Caco-2 (cell line): ENCODE data around the gene WAPL. TPM values are rescaled to one million over a fixed set of nuclear protein-coding genes. Genes with fewer than 3 reads are reported as not detected.
"Not testable (repeated sequence)": the region's sequence is repeated elsewhere in the genome, so short reads cannot be mapped to it uniquely, and the experiment has no call there.

ENCODE experiments used
- Bru-seq: library from RNA; stranded (reverse); fragments of 400-500 nt; gene quantifications from one replicate; lab custom pipeline; 2021; lab: Mats Ljungman, UMichigan
- BruChase-seq, 2 experiments: library from RNA; stranded (reverse); fragments of 400-500 nt; gene quantifications; one replicate each; lab custom pipeline; 2021; lab: Mats Ljungman, UMichigan
- BruUV-seq: library from RNA; stranded (reverse); fragments of 400-500 nt; replicated peaks from 2 replicates; lab custom pipeline; 2021; lab: Mats Ljungman, UMichigan
- CTCF ChIA-PET: fragments of 300-600 bp; sonication (Branson Sonifier 250); formaldehyde crosslinking; loops from one replicate; lab custom pipeline; 2022; ENCODE audit warnings: antibody characterized with exemption; lab: Charles Lee
- POLR2A ChIA-PET: fragments of 300-600 bp; sonication (Branson Sonifier 250); formaldehyde crosslinking; loops from one replicate; lab custom pipeline; 2022; ENCODE audit warnings: antibody characterized with exemption; lab: Charles Lee
- DNase-seq, 2 experiments: peaks; one replicate each; pipeline versions ENCODE4 v3.0.0 to v3.0.0-alpha.2; 2020 to 2022
- H3K27me3 ChIP-seq: replicated peaks from 2 replicates; pipeline ENCODE4 v1.6.0; 2011; ENCODE audit warnings: low read length; ENCODE audit not compliant: control insufficient read depth, insufficient read depth
- H3K36me3 ChIP-seq: 2 replicates; pipeline ENCODE4 v1.5.1; 2011; ENCODE audit warnings: low read length; ENCODE audit not compliant: control insufficient read depth, insufficient read depth
- H3K4me1 ChIP-seq: fragments of 250-450 bp; sonication (Bioruptor Pico); 2 replicates; pipeline ENCODE4 v1.5.1; 2020; ENCODE audit warnings: mild to moderate bottlenecking
- H3K4me3 ChIP-seq: 2 replicates; pipeline ENCODE4 v1.5.1; 2011; ENCODE audit warnings: low read depth, mild to moderate bottlenecking, control low read depth, low read length
- H3K9me3 ChIP-seq: fragments of 250-450 bp; sonication (Bioruptor Pico); 2 replicates; pipeline ENCODE4 v1.5.1; 2020; ENCODE audit warnings: mild to moderate bottlenecking, moderate library complexity
- H3K27ac Mint-ChIP-seq: one replicate; pipeline ENCODE4 v1.8.0; 2022; ENCODE audit warnings: mixed read lengths; ENCODE audit not compliant: unreplicated experiment
- H3K27me3 Mint-ChIP-seq: one replicate; pipeline ENCODE4 v1.8.0; 2022; ENCODE audit warnings: mixed read lengths; ENCODE audit not compliant: insufficient read depth, unreplicated experiment
- H3K36me3 Mint-ChIP-seq: one replicate; pipeline ENCODE4 v1.8.0; 2022; ENCODE audit warnings: mild to moderate bottlenecking, mixed read lengths; ENCODE audit not compliant: insufficient read depth, unreplicated experiment
- H3K4me1 Mint-ChIP-seq: one replicate; pipeline ENCODE4 v1.8.0; 2022; ENCODE audit warnings: low read depth, mixed read lengths; ENCODE audit not compliant: unreplicated experiment
- H3K4me3 Mint-ChIP-seq: one replicate; pipeline ENCODE4 v1.8.0; 2022; ENCODE audit warnings: mild to moderate bottlenecking, moderate library complexity, mixed read lengths; ENCODE audit not compliant: unreplicated experiment
- H3K9me3 Mint-ChIP-seq: one replicate; pipeline ENCODE4 v1.8.0; 2022; ENCODE audit warnings: mixed read lengths; ENCODE audit not compliant: unreplicated experiment
- CTCF ChIP-seq, 2 experiments: fragments of 200-600 bp in 1 of 2; IDR thresholded peaks; 1 replicate in 1 of 2; 2 replicates in 1 of 2; pipeline versions ENCODE4 v1.5.1 to v1.8.0; 2011 to 2022; ENCODE audit warnings: antibody characterized with exemption in 1 of 2, control low read depth in 1 of 2, inconsistent platforms in 1 of 2, low read depth in 1 of 2, low read length in 1 of 2, mild to moderate bottlenecking in 1 of 2, moderate library complexity in 1 of 2; ENCODE audit not compliant: insufficient read depth in 1 of 2, severe bottlenecking in 1 of 2, unreplicated experiment in 1 of 2
- intact Hi-C: fragments of 100-400 bp; cut with micrococcal nuclease; formaldehyde crosslinking; loops from one replicate; pipeline ENCODE4 v1.10.0; 2022; ENCODE audit not compliant: unreplicated experiment
- long read RNA-seq: library from polyadenylated mRNA; stranded (forward); transcript quantifications from one replicate; pipeline ENCODE4 v2.0.0, GENCODE V29; 2022
- total RNA-seq: library from RNA; stranded (reverse); gene quantifications from 2 replicates; pipeline ENCODE4 v1.2.3, GENCODE V29; 2022

The WAPL gene
- total RNA-seq (48.4 and 49.2 TPM in 2 replicates), Bru-seq, nascent RNA (percentile 93 among the genes with signal in this experiment), BruChase-seq, experiment 1, labeled RNA remaining after a 2-hour chase (percentile 95 among the genes with signal in this experiment), BruChase-seq, experiment 2, labeled RNA remaining after a 6-hour chase (percentile 88 among the genes with signal in this experiment)
- long read RNA-seq, full-length matches to known transcripts: 21 of 52 reads
- long read RNA-seq, partial matches to known transcripts: 7 of 52 reads
- long read RNA-seq, other reads (novel, unspliced or antisense): 24 of 52 reads

GRCh38 chr10:86521678-86522509, at the start of gene WAPL:
WAPL (minus strand) TSS chr10:86521792; CDS start chr10:86518069, 3,723 bp downstream.
- intact Hi-C loops: loop anchor here (1.0 to 2.0 kb wide), 2 partner anchors 49 to 122 kb away; no protein-coding TSS in a partner anchor
- Mint-ChIP-seq H3K4me3 (peak within 1 kb of the TSS; percentile 98), H3K27me3 (no peaks in the 10 kb centered on the region), H3K36me3 (peaks cover 29% of the 10 kb centered on the region), H3K27ac (peak within 1 kb of the TSS; percentile 94), H3K4me1 (peaks cover 16% of the 10 kb centered on the region), H3K9me3 (no peaks in the 10 kb centered on the region)
- Histone ChIP-seq H3K9me3 (no peaks in the 10 kb centered on the region), H3K4me1 (peaks cover 16% of the 10 kb centered on the region), H3K27me3 (no peaks in the 10 kb centered on the region), H3K4me3 (peak within 1 kb of the TSS; percentile 99), H3K36me3 (peaks cover 3% of the 10 kb centered on the region)
- DNase-seq: peak; percentile 92 to 98
- POLR2A ChIA-PET: interaction anchor here (0.6 to 1.5 kb wide), 4 partner anchors 13 to 445 kb away, joined by 3 to 7 read pairs (median 4); no protein-coding TSS in a partner anchor
- no peak for TF ChIP-seq CTCF (IDR thresholded peaks at IDR 0.05; ENCODE audit: insufficient read depth in 1 of 2, low read depth in 1 of 2, low read length in 1 of 2, severe bottlenecking in 1 of 2, unreplicated experiment in 1 of 2)
- CTCF ChIA-PET: interaction anchor here (1.2 to 1.7 kb wide), 2 partner anchors 64 to 121 kb away, joined by 6 to 8 read pairs; no protein-coding TSS in a partner anchor
- no TSS peak for BruUV-seq

- no peak overlapping the region for H3K4me3 Mint-ChIP-seq
- Histone ChIP-seq H3K27me3 (no peaks in the 10 kb centered on the region), H3K36me3 (no peaks in the 10 kb centered on the region), H3K4me1 (no peaks in the 10 kb centered on the region), H3K9me3 (peaks cover 6% of the 10 kb centered on the region; the same call in 1 of the 2 replicates), H3K4me3 (no peak overlapping the region)
- H3K36me3 Mint-ChIP-seq: no peaks in the 10 kb centered on the region
- POLR2A ChIA-PET: no interaction called here
- H3K4me1 Mint-ChIP-seq: no peaks in the 10 kb centered on the region
- H3K9me3 Mint-ChIP-seq: peaks cover 10% of the 10 kb centered on the region
- no peak for TF ChIP-seq CTCF (IDR thresholded peaks at IDR 0.05; ENCODE audit: insufficient read depth in 1 of 2, low read depth in 1 of 2, low read length in 1 of 2, severe bottlenecking in 1 of 2, unreplicated experiment in 1 of 2)
- BruUV-seq: no TSS peak
- intact Hi-C loops: no loop called here
- H3K27ac Mint-ChIP-seq: no peak overlapping the region
- no peak for DNase-seq
- CTCF ChIA-PET: no interaction called here
- H3K27me3 Mint-ChIP-seq: no peaks in the 10 kb centered on the region
Observed at GRCh38 chr10:86569335-86569734, 47.7 kb upstream of the WAPL start.

GRCh38 chr10:86566518-86566917, 44.9 kb upstream of the WAPL start:
- H3K27me3 Mint-ChIP-seq, CTCF ChIA-PET, DNase-seq, H3K9me3 ChIP-seq, H3K9me3 Mint-ChIP-seq, intact Hi-C loops, H3K36me3 ChIP-seq, BruUV-seq, H3K27me3 ChIP-seq, H3K36me3 Mint-ChIP-seq, POLR2A ChIA-PET, H3K4me3 Mint-ChIP-seq, H3K27ac Mint-ChIP-seq, H3K4me1 Mint-ChIP-seq, H3K4me1 ChIP-seq, H3K4me3 ChIP-seq: not testable (repeated sequence)

GRCh38 chr10:86563338-86563737, 41.7 kb upstream of the WAPL start:
- H3K4me3 Mint-ChIP-seq, H3K4me1 Mint-ChIP-seq, H3K27me3 Mint-ChIP-seq, H3K27ac Mint-ChIP-seq, H3K9me3 ChIP-seq, intact Hi-C loops, BruUV-seq, H3K4me3 ChIP-seq, H3K4me1 ChIP-seq, H3K36me3 ChIP-seq, H3K36me3 Mint-ChIP-seq, POLR2A ChIA-PET, DNase-seq, H3K27me3 ChIP-seq, CTCF ChIA-PET, H3K9me3 Mint-ChIP-seq: not testable (repeated sequence)

- H3K9me3 Mint-ChIP-seq, H3K27me3 ChIP-seq, H3K27ac Mint-ChIP-seq, H3K9me3 ChIP-seq, H3K36me3 ChIP-seq, H3K4me1 ChIP-seq, POLR2A ChIA-PET, H3K36me3 Mint-ChIP-seq, H3K4me3 Mint-ChIP-seq, H3K27me3 Mint-ChIP-seq, H3K4me3 ChIP-seq, H3K4me1 Mint-ChIP-seq, DNase-seq, BruUV-seq, intact Hi-C loops: not testable (repeated sequence)
- CTCF ChIA-PET: interaction anchor here (0.9 kb wide), 1 partner anchor 27 kb away, joined by 4 read pairs; no protein-coding TSS in a partner anchor
Observed at GRCh38 chr10:86558695-86559094, 37.1 kb upstream of the WAPL start.
